ENCODE results near the gene TMED1.
"Not testable (repeated sequence)": the region's sequence is repeated elsewhere in the genome, so short reads cannot be mapped to it uniquely, and the experiment has no call there.

GRCh38 chr19:10877608-10878007 lies 41.6 kb upstream of the TMED1 start:
- TF ChIP-seq CTCF (IDR thresholded peaks at IDR 0.05; ENCODE audit: insufficient read depth, low read depth, low read length); EZH2 (IDR thresholded peaks at IDR 0.05; ENCODE audit: insufficient read depth, low read length): not testable (repeated sequence)

All from astrocyte (in vitro differentiated cells and primary cell).